Fibroblast of the aortic adventitia (primary cell): Measurements from ENCODE around the gene SLC8A3. TPM values are rescaled to one million over a fixed set of nuclear protein-coding genes. Genes with fewer than 3 reads are reported as not detected.
A peak's percentile ranks its signal among the peaks of the same experiment; 100 is the strongest.

Experiments used
- DNase-seq: peaks from one replicate; pipeline ENCODE4 v3.0.0-alpha.2; 2010; ENCODE audit warnings: low read depth
- H3K4me3 ChIP-seq: 2 replicates; pipeline ENCODE4 v1.5.1; 2011; ENCODE audit warnings: low read depth, mild to moderate bottlenecking, control low read depth, low read length, moderate library complexity
- total RNA-seq: library from RNA; depleted of rRNA; stranded (reverse); fragments of >200 nt; gene quantifications from 2 replicates; pipeline ENCODE4 v1.2.3, GENCODE V29; 2012; ENCODE audit warnings: low replicate concordance
- TF ChIP-seq, protein P1 (sequence below): IDR thresholded peaks from 2 replicates; pipeline ENCODE4 v1.5.1; 2011; ENCODE audit warnings: mild to moderate bottlenecking, low read length, control low read depth, inconsistent platforms; ENCODE audit not compliant: insufficient read depth

Gene SLC8A3
- total RNA-seq, 1 donor, result not detected

DNA sequence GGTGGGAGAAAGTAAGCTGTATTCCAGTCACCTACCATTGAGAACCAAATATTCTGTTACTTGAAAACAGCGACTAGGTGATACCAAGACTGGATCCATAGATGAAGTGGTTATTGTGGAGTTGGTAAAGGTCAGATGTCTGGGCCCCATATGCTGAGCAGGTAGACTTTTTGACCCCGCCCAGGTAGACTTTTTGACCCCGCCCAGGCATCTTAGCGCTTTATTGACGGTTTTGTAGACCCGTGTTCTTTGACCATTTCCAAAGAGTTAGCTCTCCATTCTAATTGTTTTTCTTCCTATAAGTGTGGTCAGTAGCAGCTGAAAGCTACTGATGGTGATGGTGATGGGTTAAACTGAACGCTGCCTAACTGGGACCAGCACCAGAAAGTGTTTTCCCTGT is 61.6 kb downstream of the SLC8A3 start:
- no peak for DNase-seq
- no peak overlapping the region for H3K4me3 ChIP-seq
- TF ChIP-seq, protein P1, sequence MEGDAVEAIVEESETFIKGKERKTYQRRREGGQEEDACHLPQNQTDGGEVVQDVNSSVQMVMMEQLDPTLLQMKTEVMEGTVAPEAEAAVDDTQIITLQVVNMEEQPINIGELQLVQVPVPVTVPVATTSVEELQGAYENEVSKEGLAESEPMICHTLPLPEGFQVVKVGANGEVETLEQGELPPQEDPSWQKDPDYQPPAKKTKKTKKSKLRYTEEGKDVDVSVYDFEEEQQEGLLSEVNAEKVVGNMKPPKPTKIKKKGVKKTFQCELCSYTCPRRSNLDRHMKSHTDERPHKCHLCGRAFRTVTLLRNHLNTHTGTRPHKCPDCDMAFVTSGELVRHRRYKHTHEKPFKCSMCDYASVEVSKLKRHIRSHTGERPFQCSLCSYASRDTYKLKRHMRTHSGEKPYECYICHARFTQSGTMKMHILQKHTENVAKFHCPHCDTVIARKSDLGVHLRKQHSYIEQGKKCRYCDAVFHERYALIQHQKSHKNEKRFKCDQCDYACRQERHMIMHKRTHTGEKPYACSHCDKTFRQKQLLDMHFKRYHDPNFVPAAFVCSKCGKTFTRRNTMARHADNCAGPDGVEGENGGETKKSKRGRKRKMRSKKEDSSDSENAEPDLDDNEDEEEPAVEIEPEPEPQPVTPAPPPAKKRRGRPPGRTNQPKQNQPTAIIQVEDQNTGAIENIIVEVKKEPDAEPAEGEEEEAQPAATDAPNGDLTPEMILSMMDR, result no peak

DNA sequence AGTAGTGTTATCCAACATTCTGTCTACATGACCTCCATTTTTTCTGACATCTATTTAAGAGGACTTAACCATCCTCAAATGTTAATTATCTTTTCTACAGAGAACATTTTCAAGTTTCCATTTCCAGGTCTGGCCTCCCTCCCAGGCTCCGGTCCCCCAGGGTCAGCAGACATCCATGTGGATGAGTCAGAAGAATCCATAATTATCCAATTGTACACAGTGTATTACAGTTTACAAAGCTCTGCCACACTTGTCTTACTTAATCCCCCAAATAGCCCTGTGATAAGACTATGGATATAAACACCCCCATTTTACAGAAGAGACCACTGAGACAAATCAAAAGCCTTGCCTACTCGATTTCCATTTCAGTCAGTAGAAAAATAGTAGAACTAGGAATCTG is 65.0 kb downstream of the SLC8A3 start:
- H3K4me3 ChIP-seq, result no peak overlapping the region
- TF ChIP-seq, protein P1, result no peak
- DNase-seq, result no peak

DNA sequence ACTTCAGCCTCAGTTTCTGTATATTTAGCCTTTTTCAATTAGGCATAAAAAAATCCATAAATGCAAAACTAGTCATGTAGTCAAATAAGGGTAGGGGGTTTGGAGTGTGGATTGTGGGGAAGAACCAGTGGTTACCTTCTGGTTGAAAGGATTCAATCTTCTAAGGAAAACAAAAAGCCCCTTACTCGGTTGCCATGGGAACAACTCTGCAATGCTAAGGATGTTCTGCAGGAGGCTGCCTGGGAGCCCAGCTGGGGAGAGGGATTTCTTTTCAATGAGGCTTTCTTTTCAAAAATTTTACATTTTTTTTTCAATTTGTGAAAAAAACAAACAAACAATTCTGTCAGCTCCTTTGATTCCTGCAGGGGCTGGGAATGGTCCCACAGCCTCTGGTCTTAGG is 67.2 kb downstream of the SLC8A3 start:
- TF ChIP-seq, protein P1, result no peak
- no peak for DNase-seq
- H3K4me3 ChIP-seq, result no peak overlapping the region

DNA sequence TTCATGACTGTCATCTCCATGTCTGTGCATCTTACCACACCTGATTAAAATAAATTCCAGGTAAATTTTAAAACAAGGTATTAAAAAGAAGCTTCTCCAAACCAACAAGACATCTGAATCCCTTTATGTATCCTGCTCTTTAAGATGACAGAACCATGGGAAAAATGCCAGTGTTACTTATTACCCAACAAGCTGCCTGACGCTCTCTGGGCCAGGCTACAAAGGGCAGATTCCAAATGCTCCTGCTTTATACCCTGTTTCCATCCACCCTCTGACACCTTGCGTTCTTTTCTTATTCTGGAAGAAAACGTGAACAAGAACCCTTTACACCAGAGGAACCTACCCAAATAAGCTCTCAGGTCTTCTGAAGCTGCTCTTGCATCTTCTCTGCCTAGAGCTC is 70.7 kb downstream of the SLC8A3 start:
- TF ChIP-seq, protein P1, result no peak
- H3K4me3 ChIP-seq, result no peak overlapping the region
- peak; percentile 0 for DNase-seq

DNA sequence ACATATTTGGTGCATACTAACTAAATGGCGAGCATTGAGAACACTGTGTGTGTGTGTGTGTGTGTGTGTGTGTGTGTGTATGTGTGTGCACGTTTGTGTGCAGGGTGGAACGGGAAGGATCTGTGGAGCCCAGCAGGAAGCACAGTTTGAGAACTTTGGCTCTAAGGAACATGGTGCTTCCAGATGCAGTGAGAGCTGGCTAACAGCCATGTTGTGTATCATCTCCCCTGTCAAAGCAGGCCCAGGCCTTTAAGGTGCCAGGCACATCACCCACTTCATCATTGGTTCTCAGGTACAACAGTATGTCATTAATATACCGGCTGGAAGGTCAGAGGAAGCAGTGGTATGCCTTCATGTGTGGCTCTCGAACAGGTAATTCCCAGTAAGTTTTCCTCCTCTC is 72.5 kb downstream of the SLC8A3 start:
- DNase-seq, result no peak
- no peak overlapping the region for H3K4me3 ChIP-seq
- TF ChIP-seq, protein P1, result no peak

DNA sequence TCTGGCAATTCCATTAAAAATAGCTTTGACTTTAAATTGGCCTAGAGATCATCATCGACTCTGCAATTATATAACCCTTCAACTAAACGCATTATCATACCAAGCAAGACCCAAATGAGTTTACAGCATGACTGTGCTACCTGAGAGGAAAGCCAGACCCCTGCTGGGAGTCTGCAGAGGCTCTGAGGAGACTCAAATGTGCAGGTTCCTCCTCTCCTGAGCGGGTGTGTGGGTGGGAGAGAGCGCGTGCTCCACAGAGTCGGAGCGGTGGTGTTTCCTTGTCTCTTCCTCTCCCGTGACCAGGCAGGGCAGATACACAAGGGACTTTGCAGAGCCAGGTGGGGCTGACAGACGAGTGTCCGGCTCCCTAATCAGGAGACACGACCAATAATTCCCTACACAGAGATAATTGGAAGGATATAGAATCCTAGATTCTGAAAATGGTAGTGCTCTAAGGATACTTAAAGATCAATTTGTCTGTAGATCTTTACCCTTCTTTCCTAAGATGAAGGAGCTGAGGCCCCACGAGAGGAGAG is 74.1 kb downstream of the SLC8A3 start:
- DNase-seq, result no peak
- TF ChIP-seq, protein P1, result no peak
- no peak overlapping the region for H3K4me3 ChIP-seq

DNA sequence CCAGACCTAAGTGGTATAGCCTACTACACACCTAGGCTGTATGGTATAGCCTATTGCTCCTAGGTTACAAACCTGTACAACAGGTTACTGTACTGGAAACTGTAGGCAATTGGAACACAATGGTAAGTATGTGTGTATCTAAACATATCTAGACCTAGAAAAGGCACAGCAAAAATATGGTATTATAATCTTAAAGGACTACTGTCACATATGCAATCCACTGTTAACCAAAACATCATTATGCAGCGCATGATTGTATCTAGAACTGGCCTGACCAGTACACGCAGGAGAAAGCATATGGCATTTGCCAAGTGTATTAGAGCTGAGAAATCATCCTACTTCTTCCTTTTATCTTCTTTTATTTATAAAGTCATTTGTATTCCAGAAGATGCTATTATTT is 75.5 kb downstream of the SLC8A3 start:
- TF ChIP-seq, protein P1, result no peak
- DNase-seq, result no peak
- H3K4me3 ChIP-seq, result no peak overlapping the region
